Measurements from ENCODE around the gene LMOD3. TPM values are rescaled to one million over a fixed set of nuclear protein-coding genes. Genes with fewer than 3 reads are reported as not detected.

Gene LMOD3
- total and polyA plus RNA-seq, 7 donors: 0.01 to 0.23 TPM; not detected in 5

- H3K27me3 ChIP-seq: no peaks in the 10 kb centered on the region
- intact Hi-C loops (cut with DNase I): no loop called here
Measured at GRCh38 chr3:69063636-69064035, 58.8 kb downstream of the LMOD3 start.

GRCh38 chr3:69059688-69060087, 62.7 kb downstream of the LMOD3 start:
- intact Hi-C loops (cut with DNase I): no loop called here
- Histone ChIP-seq H3K27me3 (no peaks in the 10 kb centered on the region), H3K4me1 (no peaks in the 10 kb centered on the region), H3K27ac (no peak overlapping the region), H3K4me3 (no peak overlapping the region), H3K9me3 (no peaks in the 10 kb centered on the region), H3K36me3 (peaks cover 4 to 87% (median 23%) of the 10 kb centered on the region in 4 donors)
- TF ChIP-seq EP300 (IDR thresholded peaks at IDR 0.05): no peak
- TF ChIP-seq CTCF (IDR thresholded peaks at IDR 0.05): no peak
- TF ChIP-seq POLR2A (IDR thresholded peaks at IDR 0.05): no peak
- no peak for TF ChIP-seq POLR2AphosphoS5 (IDR thresholded peaks at IDR 0.05)
- DNase-seq: no peak

More at GRCh38 chr3:69063636-69064035, 58.8 kb downstream of the LMOD3 start:
- Histone ChIP-seq H3K36me3 (peaks cover 0 to 64% (median 16%) of the 10 kb centered on the region in 4 donors), H3K4me1 (no peaks in the 10 kb centered on the region), H3K27ac (no peak overlapping the region), H3K9me3 (no peaks in the 10 kb centered on the region), H3K4me3 (no peak overlapping the region)
- TF ChIP-seq POLR2A (IDR thresholded peaks at IDR 0.05): no peak
- TF ChIP-seq EP300 (IDR thresholded peaks at IDR 0.05): no peak
- no peak for TF ChIP-seq POLR2AphosphoS5 (IDR thresholded peaks at IDR 0.05)
- TF ChIP-seq CTCF (IDR thresholded peaks at IDR 0.05): no peak
- WGBS, 2 donors: 63 to 75% methylated on average over 2 of the region's 2 CpGs
- DNase-seq: no peak

GRCh38 chr3:69058947-69059224, 63.5 kb downstream of the LMOD3 start:
- 86% methylated on average over 2 of the region's 2 CpGs for WGBS, 2 donors
- Histone ChIP-seq H3K36me3 (peaks cover 4 to 94% (median 24%) of the 10 kb centered on the region in 4 donors), H3K27ac (no peak overlapping the region), H3K27me3 (no peaks in the 10 kb centered on the region), H3K4me3 (no peak overlapping the region), H3K9me3 (no peaks in the 10 kb centered on the region), H3K4me1 (no peaks in the 10 kb centered on the region)
- intact Hi-C loops (cut with DNase I): no loop called here
- DNase-seq: no peak
- TF ChIP-seq CTCF (IDR thresholded peaks at IDR 0.05) (no peak), EP300 (IDR thresholded peaks at IDR 0.05) (no peak), POLR2AphosphoS5 (IDR thresholded peaks at IDR 0.05) (no peak), POLR2A (IDR thresholded peaks at IDR 0.05) (no peak)

GRCh38 chr3:69058180-69058946, 64.0 kb downstream of the LMOD3 start:
- no peak for DNase-seq
- H3K36me3 ChIP-seq: peaks cover 4 to 93% (median 24%) of the 10 kb centered on the region in 4 donors
- TF ChIP-seq POLR2AphosphoS5 (IDR thresholded peaks at IDR 0.05) (no peak), CTCF (IDR thresholded peaks at IDR 0.05) (no peak), POLR2A (IDR thresholded peaks at IDR 0.05) (no peak), EP300 (IDR thresholded peaks at IDR 0.05) (no peak)
- H3K9me3 ChIP-seq: no peaks in the 10 kb centered on the region
- H3K27me3 ChIP-seq: no peaks in the 10 kb centered on the region
- intact Hi-C loops (cut with DNase I): no loop called here
- WGBS, 2 donors: 50 to 82% methylated on average over 3 of the region's 3 CpGs
- H3K4me1 ChIP-seq: no peaks in the 10 kb centered on the region
- no peak overlapping the region for H3K27ac ChIP-seq
- H3K4me3 ChIP-seq: no peak overlapping the region

Other genes starting within 250 kb of the LMOD3 start
- gene TAFA4, start 190.0 kb downstream of the LMOD3 start, total RNA-seq: under 1 TPM in 3 of 4 donors, not detected in 1; 0.16 to 0.55 (median 0.36) TPM
- under 1 TPM in 1 of 3 donors, not detected in 2; 0.03 TPM for gene TAFA4, start 190.0 kb downstream of the LMOD3 start, polyA plus RNA-seq
- gene EOGT, start 108.9 kb downstream of the LMOD3 start, total RNA-seq: 100 to 1,000 TPM in 1 of 4 donors, 10 to 100 TPM in 3; 42.1 to 103 (median 71.5) TPM
- 1 to 10 TPM; 4.6 to 7.6 (median 5.4) TPM for gene EOGT, start 108.9 kb downstream of the LMOD3 start, polyA plus RNA-seq
- 10 to 100 TPM; 26.9 to 32.8 (median 30.9) TPM for gene TMF1, start 70.3 kb downstream of the LMOD3 start, total RNA-seq
- 10 to 100 TPM in 2 of 3 donors, 1 to 10 TPM in 1; 9.9 to 12.4 (median 11.4) TPM for gene TMF1, start 70.3 kb downstream of the LMOD3 start, polyA plus RNA-seq
- gene UBA3, start 42.2 kb downstream of the LMOD3 start, total RNA-seq: 10 to 100 TPM; 53.6 to 84.9 (median 61.6) TPM
- gene UBA3, start 42.2 kb downstream of the LMOD3 start, polyA plus RNA-seq: 10 to 100 TPM; 36.6 to 54.6 (median 38.1) TPM
- 100 to 1,000 TPM in 3 of 4 donors, 10 to 100 TPM in 1; 82.1 to 181 (median 144) TPM for gene ARL6IP5, start 37.7 kb downstream of the LMOD3 start, total RNA-seq
- gene ARL6IP5, start 37.7 kb downstream of the LMOD3 start, polyA plus RNA-seq: 100 to 1,000 TPM in 1 of 3 donors, 10 to 100 TPM in 2; 36.6 to 110 (median 50.2) TPM